ENCODE results near the gene SEMA5B.

Gene SEMA5B

GRCh38 chr3:123002749-123003497 lies 24.6 kb downstream of the SEMA5B start:
- no peak for TF ChIP-seq FOXP2 (optimal IDR thresholded peaks at IDR 0.05; ENCODE audit: control extremely low read depth, extremely low read length, insufficient read depth)
- TF ChIP-seq EZH2 (IDR thresholded peaks at IDR 0.05) = no peak
- TF ChIP-seq POLR2AphosphoS5 (IDR thresholded peaks at IDR 0.05; ENCODE audit: borderline replicate concordance, low read depth, low read length) = no peak
- Histone ChIP-seq H3K9me3 (ENCODE audit: low read depth, low read length) (no peaks in the 10 kb centered on the region), H3K27ac (no peak overlapping the region), H3K9ac (ENCODE audit: insufficient read length) (no peak overlapping the region), H3K4me3 (no peak overlapping the region), H3K36me3 (ENCODE audit: insufficient read depth, low read length) (peaks cover 30% of the 10 kb centered on the region; the same call in 1 of the 2 replicates)
- no peak for DNase-seq (ENCODE audit: low read depth, low spot score)

- Histone ChIP-seq H3K27ac (no peak overlapping the region), H3K36me3 (ENCODE audit: insufficient read depth, low read length) (peaks cover 32% of the 10 kb centered on the region; the same call in 1 of the 2 replicates), H3K9me3 (ENCODE audit: low read depth, low read length) (no peaks in the 10 kb centered on the region), H3K4me3 (no peak overlapping the region), H3K9ac (ENCODE audit: insufficient read length) (no peak overlapping the region)
- no peak for TF ChIP-seq EZH2 (IDR thresholded peaks at IDR 0.05)
- TF ChIP-seq FOXP2 (optimal IDR thresholded peaks at IDR 0.05; ENCODE audit: control extremely low read depth, extremely low read length, insufficient read depth) = no peak
- TF ChIP-seq POLR2AphosphoS5 (IDR thresholded peaks at IDR 0.05; ENCODE audit: borderline replicate concordance, low read depth, low read length) = no peak
- DNase-seq (ENCODE audit: low read depth, low spot score) = no peak
These were observed 25.3 kb downstream of the SEMA5B start for GRCh38 chr3:123002100-123002748.

GRCh38 chr3:122998856-122999255 lies 28.7 kb downstream of the SEMA5B start:
- TF ChIP-seq EZH2 (IDR thresholded peaks at IDR 0.05) (no peak), POLR2AphosphoS5 (IDR thresholded peaks at IDR 0.05; ENCODE audit: borderline replicate concordance, low read depth, low read length) (no peak), FOXP2 (optimal IDR thresholded peaks at IDR 0.05; ENCODE audit: control extremely low read depth, extremely low read length, insufficient read depth) (no peak)
- no peak overlapping the region for H3K27ac ChIP-seq

GRCh38 chr3:122998206-122998605 lies 29.4 kb downstream of the SEMA5B start:
- Histone ChIP-seq H3K27ac (no peak overlapping the region), H3K4me3 (no peak overlapping the region), H3K9ac (ENCODE audit: insufficient read length) (no peak overlapping the region), H3K9me3 (ENCODE audit: low read depth, low read length) (no peaks in the 10 kb centered on the region), H3K36me3 (ENCODE audit: insufficient read depth, low read length) (peaks cover 42% of the 10 kb centered on the region; the same call in 1 of the 2 replicates)
- TF ChIP-seq FOXP2 (optimal IDR thresholded peaks at IDR 0.05; ENCODE audit: control extremely low read depth, extremely low read length, insufficient read depth) (no peak), EZH2 (IDR thresholded peaks at IDR 0.05) (no peak), POLR2AphosphoS5 (IDR thresholded peaks at IDR 0.05; ENCODE audit: borderline replicate concordance, low read depth, low read length) (no peak)
- no peak for DNase-seq (ENCODE audit: low read depth, low spot score)

More at GRCh38 chr3:122998856-122999255, 28.7 kb downstream of the SEMA5B start:
- H3K4me3 ChIP-seq = no peak overlapping the region
- DNase-seq (ENCODE audit: low read depth, low spot score) = no peak
- H3K9me3 ChIP-seq (ENCODE audit: low read depth, low read length) = no peaks in the 10 kb centered on the region
- peaks cover 42% of the 10 kb centered on the region; the same call in 1 of the 2 replicates for H3K36me3 ChIP-seq (ENCODE audit: insufficient read depth, low read length)
- no peak overlapping the region for H3K9ac ChIP-seq (ENCODE audit: insufficient read length)

GRCh38 chr3:122996038-122996580 lies 31.5 kb downstream of the SEMA5B start:
- no peak for DNase-seq (ENCODE audit: low read depth, low spot score)

GRCh38 chr3:122994954-122995353 lies 32.6 kb downstream of the SEMA5B start:
- Histone ChIP-seq H3K27ac (no peak overlapping the region), H3K9me3 (ENCODE audit: low read depth, low read length) (no peaks in the 10 kb centered on the region), H3K4me3 (no peak overlapping the region), H3K9ac (ENCODE audit: insufficient read length) (no peak overlapping the region), H3K36me3 (ENCODE audit: insufficient read depth, low read length) (peaks cover 43% of the 10 kb centered on the region; the same call in 1 of the 2 replicates)
- TF ChIP-seq FOXP2 (optimal IDR thresholded peaks at IDR 0.05; ENCODE audit: control extremely low read depth, extremely low read length, insufficient read depth) = no peak
- no peak for TF ChIP-seq EZH2 (IDR thresholded peaks at IDR 0.05)
- no peak for DNase-seq (ENCODE audit: low read depth, low spot score)

More at GRCh38 chr3:122996038-122996580, 31.5 kb downstream of the SEMA5B start:
- TF ChIP-seq EZH2 (IDR thresholded peaks at IDR 0.05) (no peak), FOXP2 (optimal IDR thresholded peaks at IDR 0.05; ENCODE audit: control extremely low read depth, extremely low read length, insufficient read depth) (no peak), POLR2AphosphoS5 (IDR thresholded peaks at IDR 0.05; ENCODE audit: borderline replicate concordance, low read depth, low read length) (no peak)
- H3K27ac ChIP-seq = no peak overlapping the region
- no peak overlapping the region for H3K4me3 ChIP-seq
- H3K36me3 ChIP-seq (ENCODE audit: insufficient read depth, low read length) = peaks cover 33% of the 10 kb centered on the region; the same call in 1 of the 2 replicates
- no peak overlapping the region for H3K9ac ChIP-seq (ENCODE audit: insufficient read length)
- no peaks in the 10 kb centered on the region for H3K9me3 ChIP-seq (ENCODE audit: low read depth, low read length)

GRCh38 chr3:122993124-122993978 lies 34.2 kb downstream of the SEMA5B start:
- no peak for TF ChIP-seq FOXP2 (optimal IDR thresholded peaks at IDR 0.05; ENCODE audit: control extremely low read depth, extremely low read length, insufficient read depth)
- TF ChIP-seq EZH2 (IDR thresholded peaks at IDR 0.05) = no peak
- TF ChIP-seq POLR2AphosphoS5 (IDR thresholded peaks at IDR 0.05; ENCODE audit: borderline replicate concordance, low read depth, low read length) = 0 out of 2 replicates have a peak, but pooled peaks have one; percentile 11
- Histone ChIP-seq H3K4me3 (no peak overlapping the region), H3K27ac (no peak overlapping the region), H3K9ac (ENCODE audit: insufficient read length) (no peak overlapping the region), H3K36me3 (ENCODE audit: insufficient read depth, low read length) (peaks cover 47% of the 10 kb centered on the region; the same call in 1 of the 2 replicates), H3K9me3 (ENCODE audit: low read depth, low read length) (no peaks in the 10 kb centered on the region)
- DNase-seq (ENCODE audit: low read depth, low spot score) = no peak

Data from SK-N-MC (cell line).